HG02798 (cell line): Measurements from ENCODE around the gene ARHGAP36.

Source experiments
- ATAC-seq: cut with Tn5 transposase; IDR thresholded peaks from one replicate; pipeline ENCODE4 v1.9.1; 2021; ENCODE audit warnings: mild to moderate bottlenecking; ENCODE audit not compliant: unreplicated experiment, poor library complexity

ARHGAP36 gene, protein sequence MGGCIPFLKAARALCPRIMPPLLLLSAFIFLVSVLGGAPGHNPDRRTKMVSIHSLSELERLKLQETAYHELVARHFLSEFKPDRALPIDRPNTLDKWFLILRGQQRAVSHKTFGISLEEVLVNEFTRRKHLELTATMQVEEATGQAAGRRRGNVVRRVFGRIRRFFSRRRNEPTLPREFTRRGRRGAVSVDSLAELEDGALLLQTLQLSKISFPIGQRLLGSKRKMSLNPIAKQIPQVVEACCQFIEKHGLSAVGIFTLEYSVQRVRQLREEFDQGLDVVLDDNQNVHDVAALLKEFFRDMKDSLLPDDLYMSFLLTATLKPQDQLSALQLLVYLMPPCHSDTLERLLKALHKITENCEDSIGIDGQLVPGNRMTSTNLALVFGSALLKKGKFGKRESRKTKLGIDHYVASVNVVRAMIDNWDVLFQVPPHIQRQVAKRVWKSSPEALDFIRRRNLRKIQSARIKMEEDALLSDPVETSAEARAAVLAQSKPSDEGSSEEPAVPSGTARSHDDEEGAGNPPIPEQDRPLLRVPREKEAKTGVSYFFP

DNA sequence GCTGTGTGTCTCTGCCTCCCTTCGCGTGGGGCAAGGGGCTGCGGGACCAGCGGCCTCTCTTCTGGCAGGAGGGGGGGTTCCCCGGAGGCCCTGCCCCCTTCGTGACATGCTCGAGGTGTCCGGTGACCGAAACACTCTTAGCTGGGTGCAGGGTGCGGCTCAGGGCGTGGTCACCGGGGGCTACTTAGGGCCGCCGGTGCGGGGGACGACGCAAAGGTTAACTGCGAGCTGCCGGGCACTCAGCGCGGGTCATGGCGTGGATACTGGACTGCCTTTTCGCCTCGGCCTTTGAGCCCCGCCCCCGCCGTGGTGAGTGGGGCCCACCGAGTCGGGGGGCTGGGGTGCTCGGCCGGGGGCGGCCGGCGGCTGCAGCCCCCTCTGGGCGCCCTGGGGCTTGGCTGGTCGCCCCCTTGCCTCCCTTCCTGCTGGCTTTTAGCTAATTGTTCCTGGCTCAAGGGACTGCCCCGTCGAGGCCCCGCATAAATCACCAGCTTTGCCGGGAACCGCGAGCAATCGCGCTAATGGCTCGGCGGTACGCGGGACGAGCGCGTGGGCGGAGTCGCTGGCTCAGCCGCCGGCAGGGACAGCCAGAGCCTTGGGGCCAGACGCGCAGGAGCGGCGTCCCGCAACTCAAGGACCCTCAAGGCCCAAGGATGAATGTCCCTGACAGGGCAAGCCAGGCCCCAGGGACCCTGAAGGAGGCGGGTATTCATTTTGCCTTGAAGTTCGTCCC is at the start of gene ARHGAP36:
Gene ARHGAP36, plus strand, starts transcription at position 211 of the 733 bp plus-strand sequence. CDS start 23,320 bp downstream, outside the sequence.
- ATAC-seq, result no peak

DNA sequence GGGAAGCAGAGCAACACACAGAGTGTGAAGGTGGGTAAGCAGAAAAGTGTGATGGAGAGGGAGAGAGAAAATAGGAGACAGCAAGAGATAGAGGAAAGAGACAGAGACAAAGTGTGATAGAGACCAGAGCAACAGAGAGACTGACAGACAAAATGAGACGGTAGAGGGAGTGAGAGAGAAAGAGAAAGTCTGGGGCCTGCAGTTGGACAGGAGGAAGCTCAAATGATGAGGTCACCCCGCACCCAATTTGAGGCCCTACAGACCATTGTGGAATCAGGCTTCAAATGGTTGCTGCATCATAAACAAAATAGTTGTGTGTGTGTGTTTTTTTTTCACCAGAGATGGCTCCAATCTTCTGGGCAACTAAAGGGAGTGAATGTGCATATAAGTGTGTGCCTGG is 48.0 kb upstream of the ARHGAP36 start:
- no peak for ATAC-seq

DNA sequence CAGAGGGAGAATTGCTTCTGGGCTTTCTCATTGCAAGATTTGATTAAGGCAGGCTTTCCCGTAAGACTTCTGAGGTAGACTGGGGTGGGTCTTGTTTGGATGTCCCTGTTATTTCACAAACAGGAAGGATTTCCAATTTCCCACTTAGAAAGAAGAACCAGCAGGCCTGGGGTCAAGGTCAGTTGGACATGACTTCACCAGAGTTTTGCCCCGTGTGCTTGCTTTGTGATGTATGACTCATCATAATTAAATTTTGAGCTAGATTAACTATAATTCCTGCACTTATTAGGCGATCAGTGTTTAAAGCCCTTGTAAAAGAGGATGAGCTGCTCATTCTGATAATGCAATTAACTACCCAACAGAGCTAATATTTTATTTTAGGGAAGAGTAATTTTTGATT is 32.8 kb upstream of the ARHGAP36 start:
- no peak for ATAC-seq

DNA sequence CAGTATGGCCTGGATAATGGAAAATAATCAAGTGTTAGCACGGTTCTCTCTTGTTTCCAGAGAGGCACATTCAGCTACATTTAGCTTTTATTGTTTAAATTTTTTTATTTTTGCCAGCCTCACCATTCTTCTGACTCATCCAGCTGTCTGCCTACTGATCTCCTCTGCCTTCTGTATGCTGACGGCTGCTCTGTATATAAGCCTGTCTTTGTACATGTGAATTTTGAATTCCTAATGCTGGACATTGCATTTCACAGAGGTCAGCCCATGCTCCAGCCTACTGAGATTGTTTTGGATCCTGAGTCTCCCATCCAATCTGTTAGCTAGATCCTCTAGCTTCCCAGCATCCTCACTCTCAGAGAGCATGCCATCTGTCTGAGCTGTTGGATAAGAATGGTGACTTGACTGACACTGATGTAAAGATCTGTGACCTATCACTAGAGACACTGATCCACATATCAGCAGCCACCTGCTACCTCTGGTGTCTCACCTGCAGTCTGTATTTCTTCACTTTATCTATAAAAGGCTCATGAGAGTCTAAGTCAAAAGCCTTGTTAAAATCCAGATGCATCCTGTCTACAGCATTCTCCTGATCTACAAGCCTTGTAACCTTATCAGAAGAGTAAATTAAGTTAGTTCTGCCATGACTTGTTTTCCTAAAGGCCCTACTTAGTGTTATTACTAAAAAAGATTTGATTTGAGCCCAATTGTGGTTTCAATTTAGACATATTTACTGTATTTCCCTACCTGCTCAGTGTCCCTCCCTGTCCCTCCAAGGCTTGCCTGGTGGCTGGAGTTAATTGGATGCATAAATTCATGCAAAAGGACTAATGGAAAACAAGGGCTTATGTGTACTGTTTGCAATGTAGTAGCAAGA is 25.6 kb upstream of the ARHGAP36 start:
- no peak for ATAC-seq

DNA sequence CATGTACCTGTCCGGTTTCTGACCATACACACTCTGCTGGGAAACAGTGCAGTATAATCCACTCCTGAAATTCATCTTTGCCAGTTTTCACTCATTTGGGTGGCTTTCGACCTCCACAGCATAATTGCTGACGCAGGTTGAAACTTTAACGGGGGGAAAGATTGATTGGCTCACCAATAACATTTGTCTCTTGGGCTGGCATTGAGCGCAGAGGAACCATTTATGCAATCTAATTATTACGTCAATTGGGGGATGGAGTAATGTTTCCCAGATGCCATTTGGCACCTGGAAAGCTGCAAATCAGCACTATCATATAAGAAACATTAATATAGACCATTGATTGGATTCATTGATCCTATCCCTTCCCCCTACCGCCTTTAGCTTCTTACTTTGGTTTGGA is 24.1 kb upstream of the ARHGAP36 start:
- no peak for ATAC-seq

DNA sequence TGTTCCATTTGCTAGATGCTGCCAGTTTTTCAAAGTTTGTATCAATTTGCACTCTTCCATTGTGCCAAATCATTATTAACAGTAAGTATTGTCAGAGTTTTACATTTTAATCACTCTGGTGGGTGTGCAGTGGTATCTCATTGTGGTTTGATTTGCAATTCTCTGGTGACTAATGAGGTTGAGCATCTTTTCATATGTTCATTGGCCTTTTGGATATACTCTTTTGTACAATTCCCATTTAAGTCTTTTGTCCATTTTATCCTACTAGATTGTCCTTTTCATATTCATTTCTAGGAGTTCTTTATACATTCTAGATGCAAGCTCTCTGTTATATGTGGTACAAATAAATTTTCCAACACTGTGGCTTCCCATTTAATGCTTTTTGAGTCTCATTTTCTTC is 17.4 kb upstream of the ARHGAP36 start:
- ATAC-seq, result no peak

DNA sequence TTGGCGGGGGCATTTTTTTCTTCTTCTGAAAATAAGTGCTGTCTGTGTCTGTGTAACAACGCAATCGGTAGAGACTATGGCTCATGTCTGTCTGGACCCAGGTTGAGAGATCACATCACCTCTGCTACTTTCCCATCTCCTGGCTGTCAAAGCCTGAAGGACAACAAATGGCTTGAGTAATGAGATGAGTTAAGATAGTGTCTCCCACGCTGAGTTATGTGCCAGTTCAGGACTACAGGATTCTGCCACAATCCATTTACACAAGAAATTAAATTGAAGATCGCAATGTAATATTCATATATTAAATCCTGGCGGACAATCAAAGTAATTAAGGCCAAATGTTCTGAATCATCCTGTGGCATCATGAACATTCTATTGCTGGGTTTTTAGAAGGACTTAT is 16.5 kb upstream of the ARHGAP36 start:
- no peak for ATAC-seq

DNA sequence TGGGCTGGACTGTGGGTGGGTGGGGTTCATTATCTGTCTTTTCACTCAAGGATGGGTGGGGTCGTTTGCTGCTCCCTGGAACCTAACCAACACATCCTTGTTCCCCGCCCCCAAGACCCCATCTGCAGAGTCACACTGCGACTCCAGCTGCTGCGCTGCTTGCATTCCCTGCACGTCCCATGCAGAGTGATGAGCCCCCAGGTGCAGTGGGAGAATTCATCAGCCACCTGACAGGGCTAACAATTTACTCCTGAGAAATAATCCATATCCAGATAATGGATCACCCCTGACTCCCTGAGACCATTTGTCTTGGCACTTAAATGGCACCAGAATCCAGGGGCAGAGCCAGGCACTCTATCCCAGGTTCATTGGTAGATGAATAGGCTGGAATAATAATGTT is 12.4 kb upstream of the ARHGAP36 start:
- no peak for ATAC-seq

DNA sequence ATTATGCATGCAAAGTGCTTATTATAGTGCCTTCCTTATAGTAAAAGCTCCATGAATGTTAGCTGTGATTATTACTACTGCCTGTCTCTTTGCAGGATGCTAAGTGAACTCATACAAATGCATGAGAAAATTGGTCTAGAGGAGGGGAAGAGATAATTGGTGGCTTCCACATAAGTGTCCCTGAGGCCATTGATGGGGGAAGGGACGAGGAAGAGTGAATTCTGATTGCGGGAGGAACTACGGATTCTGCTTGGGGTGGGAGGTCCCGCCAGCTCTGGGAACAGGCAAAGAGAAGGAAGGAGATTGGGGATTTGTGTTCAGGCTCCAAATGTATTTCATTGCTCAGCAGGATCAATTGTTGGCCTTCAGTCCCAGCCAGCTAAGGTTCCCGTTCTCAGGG is 11.6 kb upstream of the ARHGAP36 start:
- no peak for ATAC-seq

DNA sequence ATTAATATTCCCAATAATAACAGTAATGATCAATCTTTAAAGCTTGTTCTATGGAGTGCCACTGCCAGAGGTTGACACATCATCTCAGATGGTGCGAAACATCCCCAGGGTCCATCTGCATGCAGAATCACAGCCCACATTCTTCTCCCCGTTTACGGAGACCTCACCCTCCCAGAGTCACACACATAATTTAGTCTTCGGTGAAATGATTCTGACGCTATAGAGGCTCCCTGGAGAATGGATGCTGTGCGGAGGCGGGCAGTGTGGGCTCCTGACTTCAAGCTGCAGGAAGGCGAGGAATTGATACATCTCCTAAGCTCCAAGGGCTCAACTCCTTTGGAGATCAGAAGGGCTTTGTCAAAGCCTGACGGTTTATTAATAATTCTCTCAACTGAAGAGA is 11.0 kb upstream of the ARHGAP36 start:
- no peak for ATAC-seq

DNA sequence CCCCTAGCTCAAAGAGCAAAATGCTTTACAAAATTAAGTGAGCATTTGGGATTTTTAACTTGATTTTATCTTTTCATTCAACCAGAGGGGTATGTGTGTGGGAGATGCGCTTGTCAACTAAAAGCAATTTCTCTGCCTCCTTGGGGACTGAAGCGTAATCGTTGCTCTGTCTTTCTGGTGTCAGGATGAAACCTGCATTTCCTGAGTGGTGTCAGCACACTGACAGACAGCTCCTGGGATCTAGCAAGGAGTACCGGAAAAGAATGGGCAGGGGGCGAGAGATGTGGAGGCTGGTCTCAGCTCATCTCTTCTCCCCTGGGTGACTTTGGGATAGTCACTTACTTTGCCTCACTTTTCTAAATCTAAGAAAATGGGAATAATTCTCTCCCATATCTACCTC is 5.1 kb upstream of the ARHGAP36 start:
- ATAC-seq, result no peak

DNA sequence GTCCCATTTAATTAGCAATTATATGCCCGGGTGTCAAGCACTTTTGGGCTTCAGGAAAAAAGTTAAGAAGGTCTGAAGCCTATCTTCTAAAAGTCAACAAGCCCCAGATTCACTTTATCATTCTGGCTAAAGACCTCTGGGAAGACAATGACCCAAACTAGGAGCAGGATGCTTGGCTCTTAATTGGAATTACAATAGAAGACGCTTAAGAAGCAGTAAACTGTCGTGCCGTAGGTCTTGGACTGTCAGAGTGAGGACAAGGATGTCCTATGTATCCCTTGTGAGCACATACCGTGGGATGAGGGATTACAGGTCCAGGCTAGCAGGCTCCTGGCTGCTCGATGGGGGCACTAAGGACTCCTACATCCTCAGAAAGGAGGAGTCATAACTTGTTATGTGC is 3.2 kb upstream of the ARHGAP36 start:
- no peak for ATAC-seq

DNA sequence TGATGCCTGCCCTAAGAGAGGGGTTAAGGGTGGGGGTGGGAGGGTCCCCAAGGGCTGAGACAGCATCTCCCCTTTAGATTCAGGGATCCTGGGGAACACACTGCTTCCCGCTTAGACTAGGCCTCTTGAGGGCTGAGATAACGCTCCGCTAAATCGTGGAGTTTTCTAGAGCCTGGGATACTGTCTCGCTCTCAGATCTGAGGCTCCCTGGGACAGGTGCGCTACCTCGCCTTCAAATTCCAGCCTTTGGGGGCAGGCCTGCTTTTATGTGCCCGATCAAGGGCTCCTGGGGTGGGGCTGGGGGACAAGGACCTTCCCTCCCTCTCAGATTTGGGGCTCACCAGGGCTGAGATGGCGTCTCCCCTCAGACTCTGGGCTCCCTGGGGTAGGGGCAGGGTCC is 440 bp upstream of the ARHGAP36 start:
- no peak for ATAC-seq

DNA sequence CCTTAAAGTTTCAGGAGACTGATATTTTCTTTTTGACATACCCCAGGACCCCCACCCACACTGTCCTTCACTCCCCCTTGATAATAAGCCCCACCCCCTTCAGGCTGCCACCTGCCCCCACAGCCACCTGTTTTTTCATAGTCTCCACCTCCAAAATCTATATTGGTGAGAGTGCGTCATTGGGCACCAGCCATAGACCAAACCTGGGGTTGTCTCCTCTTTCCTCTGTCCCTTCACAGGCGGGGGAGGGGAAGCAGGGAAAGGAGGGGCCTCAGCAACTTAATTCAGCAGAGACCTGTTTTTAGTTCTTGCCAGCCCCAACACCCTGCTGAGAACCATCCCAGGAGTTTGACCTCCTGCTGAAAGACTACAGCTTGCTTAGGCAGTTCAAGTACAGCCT is 1.1 kb downstream of the ARHGAP36 start:
- no peak for ATAC-seq

DNA sequence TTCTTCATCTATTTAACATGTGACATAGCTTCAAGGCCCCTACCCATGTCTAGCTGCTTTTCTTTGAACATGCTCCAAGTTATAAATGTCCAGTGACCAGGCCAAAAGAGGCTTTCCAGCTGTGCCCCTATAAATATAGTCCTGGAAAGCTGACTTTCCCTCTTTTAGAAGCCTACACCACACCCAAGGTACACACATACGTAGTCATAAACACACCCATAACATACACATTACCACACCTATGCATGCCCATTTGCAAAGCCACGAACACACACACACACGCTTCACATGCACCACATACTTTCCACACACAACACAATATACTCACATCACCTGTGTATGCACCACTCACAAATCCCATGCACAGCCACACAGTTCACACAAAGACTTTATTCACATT is 2.0 kb downstream of the ARHGAP36 start:
- no peak for ATAC-seq

DNA sequence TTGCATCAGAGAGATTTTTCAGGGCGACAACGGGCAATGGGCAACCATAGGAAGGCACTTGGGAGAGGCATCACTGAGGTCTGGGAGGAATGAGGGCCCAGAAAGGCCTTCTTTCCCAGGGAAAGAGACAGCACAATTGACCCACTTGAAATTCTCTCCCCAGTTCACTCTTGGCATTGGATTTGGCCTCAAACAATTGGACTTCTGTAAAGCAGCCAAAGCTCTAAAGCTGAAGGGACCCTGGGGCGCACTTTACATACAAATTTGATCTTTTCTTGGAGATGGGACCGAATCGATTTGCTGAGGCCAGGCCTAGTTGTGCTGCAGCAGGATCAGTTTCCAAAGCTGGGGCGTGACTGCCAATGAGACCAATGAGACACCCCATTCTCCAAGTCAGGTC is 3.2 kb downstream of the ARHGAP36 start:
- ATAC-seq, result no peak

DNA sequence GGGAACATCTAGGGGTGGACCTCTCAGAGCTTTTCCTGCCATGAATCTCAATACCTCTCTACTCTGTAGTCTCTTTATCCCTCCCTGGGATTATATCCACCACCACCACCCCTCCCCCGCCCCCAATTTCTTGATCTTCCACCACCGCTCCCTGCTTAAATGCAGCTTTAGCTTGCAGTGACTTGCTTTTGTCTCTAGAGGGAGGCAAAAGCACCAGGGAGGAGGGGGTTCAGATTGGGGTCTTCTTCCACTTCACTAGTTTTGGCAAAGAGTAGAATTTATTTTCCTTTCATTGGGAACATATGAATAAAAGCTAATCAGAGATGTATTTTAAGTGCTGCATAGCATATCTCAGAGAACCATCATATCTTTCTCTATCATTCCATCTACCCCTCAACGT is 5.5 kb downstream of the ARHGAP36 start:
- ATAC-seq, result no peak

DNA sequence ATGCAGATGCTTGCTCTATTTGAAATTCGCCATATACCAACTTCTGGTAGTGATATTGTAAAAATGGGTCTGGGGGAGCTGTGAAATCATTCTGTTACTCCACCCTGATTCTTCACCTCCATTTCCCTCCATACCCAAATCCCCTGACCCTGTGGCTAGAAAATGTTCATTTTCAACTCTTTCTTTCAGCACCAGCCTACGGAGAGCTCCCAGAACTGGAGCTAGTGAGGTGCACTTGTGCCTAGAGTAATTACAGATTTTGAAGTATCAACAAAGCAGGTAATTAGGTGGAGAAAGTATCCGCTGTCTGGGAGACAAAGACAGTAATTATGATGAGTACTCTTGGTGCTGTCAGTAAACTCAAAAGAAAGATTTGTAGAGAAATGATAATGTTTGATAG is 8.1 kb downstream of the ARHGAP36 start:
- no peak for ATAC-seq

DNA sequence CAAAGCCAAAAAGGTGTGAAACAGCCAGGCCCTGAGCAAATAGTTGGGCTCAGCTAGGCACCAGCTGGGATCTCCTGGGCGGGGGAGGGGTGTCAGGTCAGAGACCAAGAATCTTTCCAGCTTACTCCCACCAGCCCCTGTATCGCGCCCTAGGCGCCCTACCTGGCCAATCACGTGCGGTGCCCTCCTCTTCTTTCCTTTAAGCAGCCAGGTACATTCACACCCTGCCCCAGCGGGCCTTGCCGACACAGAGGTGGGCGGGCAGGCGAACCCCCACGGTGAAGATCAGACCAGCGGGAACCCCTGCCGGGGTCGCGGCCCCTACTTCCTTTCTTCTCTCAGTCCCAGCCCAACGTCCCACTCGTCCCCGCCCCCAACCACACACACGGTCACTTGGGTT is 9.1 kb downstream of the ARHGAP36 start:
- no peak for ATAC-seq

DNA sequence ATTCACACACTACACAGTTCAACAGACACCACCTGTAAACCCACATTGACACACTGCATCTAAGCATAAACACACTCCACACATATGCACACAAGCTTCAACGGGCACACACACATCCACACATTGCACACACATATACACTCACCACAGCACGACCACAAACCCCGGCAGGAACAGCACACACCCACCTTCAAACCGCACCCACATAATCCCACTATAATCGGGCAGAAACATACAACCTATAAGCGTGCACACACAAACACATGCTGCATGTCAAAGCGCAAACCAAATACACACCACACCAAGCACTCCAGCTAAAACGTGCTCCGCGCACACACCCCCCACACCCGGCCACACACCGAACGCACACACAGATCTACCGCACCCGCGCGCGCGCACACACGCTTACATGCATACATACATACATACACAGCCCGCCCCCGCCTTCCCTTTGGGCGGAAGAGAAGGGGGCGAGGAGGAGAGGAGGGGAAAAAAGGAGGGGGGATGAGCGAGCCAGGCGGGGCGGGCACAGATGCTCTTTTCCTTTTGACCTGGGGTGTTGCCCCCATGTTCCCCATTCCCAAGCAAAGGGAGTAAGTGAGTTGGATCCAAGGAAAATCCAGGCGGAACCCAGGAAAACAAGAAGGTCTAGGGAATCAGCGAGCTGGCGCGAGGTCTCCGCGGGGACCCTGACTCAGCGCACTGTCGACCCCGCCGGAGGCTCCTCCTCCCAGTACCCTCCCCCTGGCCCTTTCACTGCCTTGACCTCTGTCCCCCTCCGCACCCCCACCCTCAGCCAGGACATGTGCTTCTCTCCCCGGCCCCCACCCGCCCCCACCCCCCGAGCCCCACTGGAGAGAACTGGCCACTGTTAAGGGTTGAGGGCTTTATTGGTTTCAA is 9.9 kb downstream of the ARHGAP36 start:
- ATAC-seq, result no peak
